H9 (cell line): Measurements from ENCODE around the gene CYP39A1. TPM values are rescaled to one million over a fixed set of nuclear protein-coding genes. Genes with fewer than 3 reads are reported as not detected.

Experiments
- DNase-seq: peaks from one replicate; pipeline ENCODE4 v3.0.0-alpha.2; 2017
- H2AFZ ChIP-seq: one replicate; pipeline ENCODE4 v1.6.1; 2013; ENCODE audit warnings: mild to moderate bottlenecking, low read length, control low read depth, moderate library complexity
- H2AK5ac ChIP-seq: 2 replicates; pipeline ENCODE4 v1.6.1; 2013; ENCODE audit warnings: low read length, control low read depth, mixed read lengths; ENCODE audit not compliant: insufficient read length
- H2BK120ac ChIP-seq: one replicate; pipeline ENCODE4 v1.6.1; 2013; ENCODE audit warnings: low read depth, mild to moderate bottlenecking, low read length, control low read depth, inconsistent platforms; ENCODE audit not compliant: poor library complexity, severe bottlenecking
- H2BK12ac ChIP-seq: 2 replicates; pipeline ENCODE4 v1.6.1; 2013; ENCODE audit warnings: low read length, control low read depth, mixed read lengths, low read depth; ENCODE audit not compliant: insufficient read length
- H2BK15ac ChIP-seq: 2 replicates; pipeline ENCODE4 v1.6.1; 2013; ENCODE audit warnings: low read depth, low read length, control low read depth
- H2BK20ac ChIP-seq: one replicate; pipeline ENCODE4 v1.6.1; 2013; ENCODE audit warnings: low read depth, mild to moderate bottlenecking, low read length, control low read depth, inconsistent platforms; ENCODE audit not compliant: poor library complexity, severe bottlenecking
- H2BK5ac ChIP-seq: 2 replicates; pipeline ENCODE4 v1.6.1; 2013; ENCODE audit warnings: low read length, control low read depth, mixed read lengths; ENCODE audit not compliant: insufficient read length
- H3K14ac ChIP-seq: 2 replicates; pipeline ENCODE4 v1.6.1; 2013; ENCODE audit warnings: low read length, control low read depth; ENCODE audit not compliant: insufficient read depth
- H3K18ac ChIP-seq: 2 replicates; pipeline ENCODE4 v1.6.1; 2013; ENCODE audit warnings: low read depth, mild to moderate bottlenecking, mixed read lengths, low read length, control low read depth; ENCODE audit not compliant: insufficient read length
- H3K23ac ChIP-seq: 2 replicates; pipeline ENCODE4 v1.6.1; 2013; ENCODE audit warnings: low read length, control low read depth, mixed read lengths, low read depth; ENCODE audit not compliant: insufficient read length
- H3K23me2 ChIP-seq: 2 replicates; pipeline ENCODE4 v1.6.1; 2013; ENCODE audit warnings: low read depth, mild to moderate bottlenecking, mixed read lengths, low read length, control low read depth; ENCODE audit not compliant: insufficient read length, poor library complexity, severe bottlenecking
- H3K27ac ChIP-seq: 2 replicates; pipeline ENCODE4 v1.5.1; 2013; ENCODE audit warnings: low read length, control low read depth, mixed read lengths, low read depth; ENCODE audit not compliant: insufficient read length
- H3K27me3 ChIP-seq: 2 replicates; pipeline ENCODE4 v1.6.1; 2013; ENCODE audit warnings: low read length, control low read depth, inconsistent platforms; ENCODE audit not compliant: insufficient read depth
- H3K4ac ChIP-seq: 2 replicates; pipeline ENCODE4 v1.6.1; 2013; ENCODE audit warnings: low read depth, mild to moderate bottlenecking, control low read depth, inconsistent platforms, low read length, moderate library complexity
- H3K4me1 ChIP-seq: 2 replicates; pipeline ENCODE4 v1.6.1; 2013; ENCODE audit warnings: low read length, control low read depth, inconsistent platforms; ENCODE audit not compliant: insufficient read depth
- H3K4me2 ChIP-seq: 2 replicates; pipeline ENCODE4 v1.6.1; 2013; ENCODE audit warnings: low read length, control low read depth, mixed read lengths; ENCODE audit not compliant: insufficient read length, insufficient read depth
- H3K56ac ChIP-seq: 2 replicates; pipeline ENCODE4 v1.6.1; 2013; ENCODE audit warnings: low read depth, mild to moderate bottlenecking, mixed read lengths, low read length, control low read depth; ENCODE audit not compliant: insufficient read length
- H3K79me1 ChIP-seq: 2 replicates; pipeline ENCODE4 v1.6.1; 2013; ENCODE audit warnings: low read depth, mild to moderate bottlenecking, moderate library complexity, low read length, control low read depth, inconsistent platforms; ENCODE audit not compliant: insufficient read depth, poor library complexity, severe bottlenecking
- H3K79me2 ChIP-seq: 2 replicates; pipeline ENCODE4 v1.6.1; 2013; ENCODE audit warnings: low read length, control low read depth, inconsistent platforms; ENCODE audit not compliant: insufficient read depth
- H3K9ac ChIP-seq: 2 replicates; pipeline ENCODE4 v1.6.1; 2013; ENCODE audit warnings: low read length, control low read depth, mixed read lengths; ENCODE audit not compliant: insufficient read length; ENCODE audit errors: extremely low read depth
- H3K9me3 ChIP-seq: one replicate; pipeline ENCODE4 v1.6.1; 2013; ENCODE audit warnings: low read depth, low read length, inconsistent platforms; ENCODE audit not compliant: control insufficient read depth
- H3T11ph ChIP-seq: one replicate; pipeline ENCODE4 v1.6.1; 2013; ENCODE audit warnings: mild to moderate bottlenecking, low read length, control low read depth, inconsistent platforms
- H4K20me1 ChIP-seq: one replicate; pipeline ENCODE4 v1.6.1; 2013; ENCODE audit not compliant: control insufficient read depth, insufficient read length, insufficient read depth
- H4K5ac ChIP-seq: 2 replicates; pipeline ENCODE4 v1.6.1; 2013; ENCODE audit warnings: low read depth, mild to moderate bottlenecking, mixed read lengths, low read length, control low read depth; ENCODE audit not compliant: insufficient read length
- H4K8ac ChIP-seq: replicated peaks from 2 replicates; pipeline ENCODE4 v1.6.1; 2013; ENCODE audit warnings: low read length, control low read depth, mixed read lengths, low read depth; ENCODE audit not compliant: insufficient read length
- H4K91ac ChIP-seq: 2 replicates; pipeline ENCODE4 v1.6.1; 2013; ENCODE audit warnings: low read depth, mild to moderate bottlenecking, moderate library complexity, mixed read lengths, low read length, control low read depth; ENCODE audit not compliant: insufficient read length
- H3K27ac Mint-ChIP-seq, 3 experiments: 2 replicates in 2 of 3; 3 replicates in 1 of 3; pipeline ENCODE4 v1.8.0; 2020 to 2021; ENCODE audit warnings: mixed read lengths in 3 of 3, mild to moderate bottlenecking in 1 of 3, moderate library complexity in 1 of 3
- H3K27me3 Mint-ChIP-seq: 2 replicates; pipeline ENCODE4 v1.8.0; 2021; ENCODE audit warnings: low read depth, mild to moderate bottlenecking, moderate library complexity, mixed read lengths
- H3K36me3 Mint-ChIP-seq, 3 experiments: 2 replicates in 2 of 3; 3 replicates in 1 of 3; pipeline ENCODE4 v1.8.0; 2020 to 2021; ENCODE audit warnings: low read depth in 3 of 3, mixed read lengths in 3 of 3; ENCODE audit not compliant: insufficient read depth in 1 of 3
- H3K4me1 Mint-ChIP-seq, 2 experiments: 2 replicates each; pipeline ENCODE4 v1.8.0; 2020; ENCODE audit warnings: mixed read lengths in 2 of 2
- H3K4me3 Mint-ChIP-seq, 2 experiments: 2 replicates in 1 of 2; 3 replicates in 1 of 2; pipeline ENCODE4 v1.8.0; 2020 to 2021; ENCODE audit warnings: mild to moderate bottlenecking in 2 of 2, mixed read lengths in 2 of 2, moderate library complexity in 1 of 2
- H3K9me3 Mint-ChIP-seq, 2 experiments: 2 replicates in 1 of 2; 3 replicates in 1 of 2; pipeline ENCODE4 v1.8.0; 2020; ENCODE audit warnings: mild to moderate bottlenecking in 2 of 2, mixed read lengths in 2 of 2, moderate library complexity in 1 of 2
- CTCF ChIP-seq: fragments of 200-600 bp; sonication (generic); conservative IDR thresholded peaks from 3 replicates; pipeline ENCODE4 v1.8.0; 2021; ENCODE audit warnings: antibody characterized with exemption, mild to moderate bottlenecking
- total RNA-seq: library from RNA; stranded (reverse); gene quantifications from 2 replicates; pipeline ENCODE4 v1.2.1, GENCODE V29; 2021

CYP39A1 gene
- total RNA-seq, 1 experiment from 2014 or later, result 0.50 TPM

GRCh38 chr6:46590765-46591164 is 61.9 kb downstream of the CYP39A1 start:
- H3K9ac ChIP-seq, result no peak overlapping the region
- no peak overlapping the region for H2BK5ac ChIP-seq
- no peak overlapping the region for H3K23ac ChIP-seq
- H2BK20ac ChIP-seq, result no peak overlapping the region
- no peak overlapping the region for H2BK120ac ChIP-seq
- H3K23me2 ChIP-seq, result no peaks in the 10 kb centered on the region
- H4K20me1 ChIP-seq, result no peaks in the 10 kb centered on the region
- no peaks in the 10 kb centered on the region for H3K79me2 ChIP-seq
- no peak overlapping the region for H2BK12ac ChIP-seq
- H3K14ac ChIP-seq, result no peak overlapping the region
- no peak overlapping the region for H3K4ac ChIP-seq
- H2AK5ac ChIP-seq, result no peak overlapping the region
- no peak for DNase-seq
- no peak overlapping the region for H3T11ph ChIP-seq
- H4K5ac ChIP-seq, result no peak overlapping the region
- H3K4me2 ChIP-seq, result no peak overlapping the region
- no peak overlapping the region for H2AFZ ChIP-seq
- no peaks in the 10 kb centered on the region for H3K36me3 Mint-ChIP-seq
- H2BK15ac ChIP-seq, result no peak overlapping the region
- no peak overlapping the region for H3K27ac Mint-ChIP-seq
- H3K9me3 Mint-ChIP-seq, result peaks cover 0 to 6% of the 10 kb centered on the region in 2 experiments; a peak in 2 of 5 replicates
- H3K27me3 Mint-ChIP-seq, result no peaks in the 10 kb centered on the region
- no peak overlapping the region for H3K56ac ChIP-seq
- no peaks in the 10 kb centered on the region for H3K9me3 ChIP-seq
- H3K4me1 ChIP-seq, result no peaks in the 10 kb centered on the region
- no peak overlapping the region for H4K8ac ChIP-seq
- no peak overlapping the region for H3K4me3 Mint-ChIP-seq
- H3K4me1 Mint-ChIP-seq, result no peaks in the 10 kb centered on the region
- no peak for TF ChIP-seq CTCF
- no peak overlapping the region for H3K27ac ChIP-seq
- no peak overlapping the region for H4K91ac ChIP-seq
- no peaks in the 10 kb centered on the region for H3K79me1 ChIP-seq
- H3K18ac ChIP-seq, result no peak overlapping the region
- H3K27me3 ChIP-seq, result no peaks in the 10 kb centered on the region
